Type B pancreatic cell (in vitro differentiated cells): ENCODE data around the gene MOB1A. TPM values are rescaled to one million over a fixed set of nuclear protein-coding genes. Genes with fewer than 3 reads are reported as not detected.
"Not testable (repeated sequence)": the region's sequence is repeated elsewhere in the genome, so short reads cannot be mapped to it uniquely, and the experiment has no call there.

Experiments used
- DNase-seq: peaks from one replicate; pipeline ENCODE4 v3.0.0; 2021; ENCODE audit warnings: mixed read lengths; ENCODE audit not compliant: unreplicated experiment; ENCODE audit errors: extremely low spot score
- H3K27ac Mint-ChIP-seq: 2 replicates; pipeline ENCODE4 v1.8.0; 2021; ENCODE audit warnings: mild to moderate bottlenecking, mixed read lengths
- H3K27me3 Mint-ChIP-seq: 2 replicates; pipeline ENCODE4 v1.8.0; 2021; ENCODE audit warnings: mixed read lengths
- H3K36me3 Mint-ChIP-seq: 2 replicates; pipeline ENCODE4 v1.8.0; 2021; ENCODE audit warnings: mixed read lengths
- H3K4me1 Mint-ChIP-seq: one replicate; pipeline ENCODE4 v1.8.0; 2021; ENCODE audit warnings: mixed read lengths; ENCODE audit not compliant: unreplicated experiment
- H3K4me3 Mint-ChIP-seq: 2 replicates; pipeline ENCODE4 v1.8.0; 2021; ENCODE audit warnings: mild to moderate bottlenecking, mixed read lengths
- H3K9me3 Mint-ChIP-seq: 2 replicates; pipeline ENCODE4 v1.8.0; 2021; ENCODE audit warnings: mixed read lengths
- total RNA-seq: library from RNA; stranded (reverse); gene quantifications from 2 replicates; pipeline ENCODE4 v1.2.1, GENCODE V29; 2021; ENCODE audit warnings: low replicate concordance
- TF ChIP-seq, protein P1 (sequence below): fragments of 200-600 bp; sonication (generic); conservative IDR thresholded peaks from 2 replicates; pipeline ENCODE4 v1.5.0; 2021; ENCODE audit warnings: antibody characterized with exemption, mild to moderate bottlenecking

The MOB1A gene
- total RNA-seq, 1 donor from 2014 or later: 95.4 TPM

DNA sequence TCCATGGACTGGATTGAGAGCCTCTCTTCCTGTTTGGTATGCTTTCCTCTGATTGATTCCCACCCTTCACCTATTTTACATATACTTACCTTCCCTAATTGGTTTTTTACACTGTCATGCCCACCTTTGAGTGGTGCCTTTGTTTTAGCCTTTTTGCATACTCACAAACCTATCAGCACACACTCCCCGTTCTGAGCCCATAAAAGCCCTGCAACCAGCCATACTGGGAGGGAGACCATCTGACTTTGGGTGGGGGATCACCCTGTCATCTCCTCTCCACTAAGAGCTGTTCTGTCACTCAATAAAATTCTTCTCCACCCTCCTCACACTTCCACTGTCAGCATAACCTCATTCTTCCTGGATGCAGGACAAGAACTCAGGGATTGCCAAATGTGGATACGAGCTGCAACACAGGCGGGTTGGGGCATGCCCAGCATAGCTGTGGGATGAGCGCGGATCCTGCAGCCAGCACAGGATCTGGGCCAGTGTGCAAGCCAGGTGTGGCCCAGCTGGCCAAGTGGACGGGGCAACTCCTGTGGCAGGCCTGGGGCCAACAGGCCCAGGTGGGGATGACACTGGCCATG lies 9.4 kb upstream of the MOB1A start:
- Mint-ChIP-seq H3K9me3 (no peaks in the 10 kb centered on the region), H3K27ac (no peak overlapping the region), H3K4me3 (no peak overlapping the region), H3K27me3 (no peaks in the 10 kb centered on the region), H3K4me1 (no peaks in the 10 kb centered on the region), H3K36me3 (no peaks in the 10 kb centered on the region)
- DNase-seq: no peak
- TF ChIP-seq, protein P1, sequence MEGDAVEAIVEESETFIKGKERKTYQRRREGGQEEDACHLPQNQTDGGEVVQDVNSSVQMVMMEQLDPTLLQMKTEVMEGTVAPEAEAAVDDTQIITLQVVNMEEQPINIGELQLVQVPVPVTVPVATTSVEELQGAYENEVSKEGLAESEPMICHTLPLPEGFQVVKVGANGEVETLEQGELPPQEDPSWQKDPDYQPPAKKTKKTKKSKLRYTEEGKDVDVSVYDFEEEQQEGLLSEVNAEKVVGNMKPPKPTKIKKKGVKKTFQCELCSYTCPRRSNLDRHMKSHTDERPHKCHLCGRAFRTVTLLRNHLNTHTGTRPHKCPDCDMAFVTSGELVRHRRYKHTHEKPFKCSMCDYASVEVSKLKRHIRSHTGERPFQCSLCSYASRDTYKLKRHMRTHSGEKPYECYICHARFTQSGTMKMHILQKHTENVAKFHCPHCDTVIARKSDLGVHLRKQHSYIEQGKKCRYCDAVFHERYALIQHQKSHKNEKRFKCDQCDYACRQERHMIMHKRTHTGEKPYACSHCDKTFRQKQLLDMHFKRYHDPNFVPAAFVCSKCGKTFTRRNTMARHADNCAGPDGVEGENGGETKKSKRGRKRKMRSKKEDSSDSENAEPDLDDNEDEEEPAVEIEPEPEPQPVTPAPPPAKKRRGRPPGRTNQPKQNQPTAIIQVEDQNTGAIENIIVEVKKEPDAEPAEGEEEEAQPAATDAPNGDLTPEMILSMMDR: no peak

DNA sequence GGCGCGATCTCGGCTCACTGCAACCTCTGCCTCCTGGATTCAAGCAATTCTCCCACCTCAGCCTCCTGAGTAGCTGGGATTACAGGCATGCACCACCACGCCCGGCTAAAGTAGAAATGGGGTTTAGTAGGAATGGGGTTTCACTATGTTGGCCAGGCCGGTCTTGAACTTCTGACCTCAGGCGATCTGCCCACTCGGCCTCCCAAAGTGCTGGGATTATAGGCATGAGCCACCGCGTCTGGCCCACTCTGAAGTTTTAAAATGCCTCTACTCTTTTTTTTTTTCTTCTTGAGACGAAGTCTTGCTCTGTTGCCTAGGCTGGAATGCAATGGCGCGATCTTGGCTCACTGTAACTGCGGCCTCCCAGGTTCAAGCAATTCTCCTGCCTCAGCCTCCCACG lies 8.0 kb upstream of the MOB1A start:
- H3K4me3 Mint-ChIP-seq, H3K9me3 Mint-ChIP-seq, H3K4me1 Mint-ChIP-seq, H3K36me3 Mint-ChIP-seq, H3K27ac Mint-ChIP-seq, DNase-seq, H3K27me3 Mint-ChIP-seq: not testable (repeated sequence)

DNA sequence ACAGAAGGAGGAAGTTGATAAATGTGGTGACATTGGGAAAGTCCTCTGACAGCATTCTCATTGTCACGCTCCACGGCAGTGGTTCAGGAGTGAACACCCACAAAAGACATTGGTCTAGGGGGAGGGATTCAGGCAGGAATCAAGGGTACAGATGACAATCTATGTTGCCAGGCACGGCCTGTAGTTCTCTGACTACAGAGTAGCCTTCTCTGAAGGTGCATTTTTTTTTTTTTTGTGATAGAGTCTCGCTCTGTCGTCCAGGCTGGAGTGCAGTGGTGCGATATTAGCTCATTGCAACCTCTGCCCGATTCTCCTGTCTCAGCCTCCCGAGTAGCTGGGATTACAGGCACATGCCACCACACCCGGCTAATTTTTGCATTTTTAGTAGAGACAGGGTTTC lies 7.4 kb upstream of the MOB1A start:
- H3K4me3 Mint-ChIP-seq: no peak overlapping the region
- TF ChIP-seq, protein P1: no peak
- no peaks in the 10 kb centered on the region for H3K4me1 Mint-ChIP-seq
- no peak overlapping the region for H3K27ac Mint-ChIP-seq
- DNase-seq: no peak
- no peaks in the 10 kb centered on the region for H3K36me3 Mint-ChIP-seq
- no peaks in the 10 kb centered on the region for H3K9me3 Mint-ChIP-seq
- no peaks in the 10 kb centered on the region for H3K27me3 Mint-ChIP-seq

DNA sequence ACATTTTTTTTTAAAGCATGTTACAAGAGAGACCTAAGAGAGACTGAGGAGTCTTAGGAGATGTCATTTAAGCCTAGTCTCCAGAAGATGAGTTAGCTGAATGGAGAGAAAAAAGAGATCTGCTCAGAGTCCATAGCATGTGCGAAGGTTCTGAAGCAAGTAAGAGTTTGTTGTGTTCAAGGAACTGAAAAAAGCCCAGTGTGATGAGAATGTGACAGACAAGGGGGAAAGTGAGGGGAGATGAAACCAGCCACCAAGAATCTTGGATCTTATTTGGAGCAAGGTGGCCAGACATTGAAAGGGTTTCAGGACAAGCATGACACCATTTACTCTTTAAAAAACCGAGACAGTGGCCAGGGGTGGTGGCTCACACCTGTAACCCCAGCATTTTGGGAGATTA lies 5.2 kb upstream of the MOB1A start:
- no peaks in the 10 kb centered on the region for H3K4me1 Mint-ChIP-seq
- H3K9me3 Mint-ChIP-seq: no peaks in the 10 kb centered on the region
- no peak for DNase-seq
- no peak overlapping the region for H3K27ac Mint-ChIP-seq
- TF ChIP-seq, protein P1: no peak
- H3K4me3 Mint-ChIP-seq: no peak overlapping the region
- no peaks in the 10 kb centered on the region for H3K36me3 Mint-ChIP-seq
- no peaks in the 10 kb centered on the region for H3K27me3 Mint-ChIP-seq

DNA sequence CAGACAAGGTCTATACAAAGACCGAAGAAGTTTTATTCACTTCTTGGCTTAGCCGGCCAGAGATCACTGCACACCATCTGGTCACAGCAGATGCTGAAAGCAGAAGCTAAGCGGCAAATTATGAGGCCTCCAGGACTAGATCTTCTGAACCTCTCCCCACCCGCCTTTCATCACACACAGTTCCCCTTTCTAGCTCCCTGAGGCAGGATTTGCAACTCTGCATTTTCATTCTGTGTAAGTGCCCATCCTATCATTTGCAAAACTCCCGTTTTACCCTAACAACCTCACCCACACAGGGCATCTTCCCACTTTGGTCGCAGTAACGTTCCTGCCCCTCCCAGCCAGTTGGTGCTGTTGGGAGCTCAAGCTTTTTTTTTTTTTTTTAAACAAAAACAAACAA lies 3.1 kb upstream of the MOB1A start:
- Mint-ChIP-seq H3K27me3 (no peaks in the 10 kb centered on the region), H3K27ac (no peak overlapping the region), H3K4me1 (peaks cover 4% of the 10 kb centered on the region), H3K4me3 (no peak overlapping the region), H3K9me3 (no peaks in the 10 kb centered on the region), H3K36me3 (peaks cover 3% of the 10 kb centered on the region)
- DNase-seq: no peak
- TF ChIP-seq, protein P1: no peak

DNA sequence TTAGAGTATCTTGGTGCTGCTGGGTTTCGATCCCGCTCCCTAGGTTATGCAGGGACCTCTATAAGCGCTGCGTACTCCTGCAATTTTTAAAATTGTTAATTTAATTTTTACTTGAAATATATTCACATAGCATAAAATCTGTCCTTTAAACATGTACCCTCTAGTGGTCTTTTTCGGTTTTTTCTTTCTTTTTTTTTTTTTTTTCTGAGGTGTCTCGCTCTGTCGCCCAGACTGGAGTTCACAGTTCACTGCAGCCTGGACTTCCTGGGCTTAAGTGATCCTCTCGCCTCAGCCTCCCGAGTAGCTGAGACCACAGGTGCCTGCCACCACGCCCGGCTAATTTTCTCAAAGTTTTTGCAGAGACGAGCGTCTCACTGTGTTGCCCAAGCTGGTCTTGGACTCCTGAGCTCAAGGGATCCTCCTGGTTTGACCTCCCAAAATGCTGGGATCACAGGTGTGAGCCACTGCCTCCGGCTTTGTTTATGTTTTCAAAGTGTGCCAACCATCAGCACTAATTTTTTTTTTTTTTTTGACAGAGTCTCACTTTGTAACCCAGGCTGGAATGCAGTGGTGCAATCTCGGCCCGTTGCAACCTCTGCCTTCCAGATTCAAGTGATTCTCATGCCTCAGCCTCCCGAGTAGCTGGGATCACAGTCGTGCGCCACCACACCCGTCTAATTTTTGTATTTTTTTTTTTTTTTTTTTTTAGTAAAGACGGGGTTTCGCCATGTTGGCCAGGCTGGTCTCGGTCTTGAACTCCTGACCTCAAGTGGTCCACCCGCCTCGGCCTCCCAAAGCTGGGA lies 585 bp upstream of the MOB1A start:
- H3K27ac Mint-ChIP-seq: peak overlapping the region; percentile 90
- TF ChIP-seq, protein P1: peak; percentile 82
- peak overlapping the region; percentile 94 for H3K4me3 Mint-ChIP-seq
- no peak for DNase-seq
- peaks cover 16% of the 10 kb centered on the region for H3K36me3 Mint-ChIP-seq
- peaks cover 11% of the 10 kb centered on the region for H3K4me1 Mint-ChIP-seq
- no peaks in the 10 kb centered on the region for H3K27me3 Mint-ChIP-seq
- peaks cover 5% of the 10 kb centered on the region for H3K9me3 Mint-ChIP-seq
